Thyroid gland (tissue), 4 donors: ENCODE measurements around the gene GRIA1.

Experiments used
- CTCF ChIP-seq, 6 experiments: fragments of 200-600 bp in 3 of 6; fragments of 450-650 bp in 3 of 6; sonication (generic) in 3 of 6; IDR thresholded peaks; one replicate each; pipeline ENCODE4 v1.5.1; 2016 to 2019; ENCODE audit warnings: antibody characterized with exemption in 6 of 6, mild to moderate bottlenecking in 2 of 6, inconsistent platforms in 1 of 6, moderate library complexity in 1 of 6
- POLR2A ChIP-seq, 2 donors: fragments of 450-650 bp; IDR thresholded peaks; one replicate each; pipeline ENCODE4 v1.6.1; 2017; ENCODE audit warnings: antibody characterized with exemption in 2 of 2, mild to moderate bottlenecking in 2 of 2, moderate library complexity in 1 of 2

- no peak for TF ChIP-seq CTCF (IDR thresholded peaks at IDR 0.05)
- TF ChIP-seq POLR2A (IDR thresholded peaks at IDR 0.05) = no peak
These were observed 31.3 kb upstream of the GRIA1 start for GRCh38 chr5:153459051-153459743.
